Fibroblast of the aortic adventitia (primary cell): ENCODE measurements around the gene PALD1. TPM values are rescaled to one million over a fixed set of nuclear protein-coding genes. Genes with fewer than 3 reads are reported as not detected.
A peak's percentile ranks its signal among the peaks of the same experiment; 100 is the strongest.

Experiments
- DNase-seq: peaks from one replicate; pipeline ENCODE4 v3.0.0-alpha.2; 2010; ENCODE audit warnings: low read depth
- H3K4me3 ChIP-seq: 2 replicates; pipeline ENCODE4 v1.5.1; 2011; ENCODE audit warnings: low read depth, mild to moderate bottlenecking, control low read depth, low read length, moderate library complexity
- total RNA-seq: library from RNA; depleted of rRNA; stranded (reverse); fragments of >200 nt; gene quantifications from 2 replicates; pipeline ENCODE4 v1.2.3, GENCODE V29; 2012; ENCODE audit warnings: low replicate concordance
- TF ChIP-seq, protein P1 (sequence below): IDR thresholded peaks from 2 replicates; pipeline ENCODE4 v1.5.1; 2011; ENCODE audit warnings: mild to moderate bottlenecking, low read length, control low read depth, inconsistent platforms; ENCODE audit not compliant: insufficient read depth

Gene PALD1
- total RNA-seq, 1 donor, result 0.18 TPM

DNA sequence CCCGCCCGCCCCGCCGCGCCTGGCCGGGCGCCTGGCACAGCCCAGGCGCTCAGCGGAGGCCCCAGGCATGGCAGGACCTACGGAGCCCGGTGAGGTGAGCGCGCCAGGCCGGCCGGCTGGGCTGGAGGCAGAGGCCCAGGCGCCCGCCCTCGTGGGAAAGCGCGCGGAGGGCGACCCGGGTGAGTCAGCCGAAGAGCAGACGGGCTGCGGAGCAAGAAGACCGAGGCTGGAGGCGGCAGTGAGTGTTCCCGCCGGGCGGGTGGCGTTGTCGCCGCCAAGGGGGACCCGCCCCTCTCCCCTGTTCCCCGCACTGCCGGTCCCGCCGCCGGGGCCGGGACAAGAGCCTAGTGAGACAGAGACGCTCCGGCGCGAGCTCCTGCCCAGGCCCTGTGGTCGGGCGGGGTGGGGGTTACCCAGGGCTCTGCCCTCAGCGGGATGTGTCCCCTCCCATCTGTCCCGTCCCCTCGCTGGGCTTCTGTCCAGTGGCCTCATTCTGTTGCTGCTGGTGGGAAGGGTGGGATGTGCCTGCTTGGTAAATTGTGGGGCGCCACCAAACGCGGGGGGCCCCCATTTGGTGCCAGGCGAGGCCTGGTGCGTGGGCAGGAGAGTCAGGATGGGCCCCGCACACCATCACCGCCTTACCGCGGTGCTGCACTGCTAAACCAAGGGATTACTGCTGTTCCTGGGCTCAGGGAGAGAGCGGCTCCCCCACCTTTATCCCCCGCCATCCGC, 20.1 kb upstream of the PALD1 start:
- TF ChIP-seq, protein P1, sequence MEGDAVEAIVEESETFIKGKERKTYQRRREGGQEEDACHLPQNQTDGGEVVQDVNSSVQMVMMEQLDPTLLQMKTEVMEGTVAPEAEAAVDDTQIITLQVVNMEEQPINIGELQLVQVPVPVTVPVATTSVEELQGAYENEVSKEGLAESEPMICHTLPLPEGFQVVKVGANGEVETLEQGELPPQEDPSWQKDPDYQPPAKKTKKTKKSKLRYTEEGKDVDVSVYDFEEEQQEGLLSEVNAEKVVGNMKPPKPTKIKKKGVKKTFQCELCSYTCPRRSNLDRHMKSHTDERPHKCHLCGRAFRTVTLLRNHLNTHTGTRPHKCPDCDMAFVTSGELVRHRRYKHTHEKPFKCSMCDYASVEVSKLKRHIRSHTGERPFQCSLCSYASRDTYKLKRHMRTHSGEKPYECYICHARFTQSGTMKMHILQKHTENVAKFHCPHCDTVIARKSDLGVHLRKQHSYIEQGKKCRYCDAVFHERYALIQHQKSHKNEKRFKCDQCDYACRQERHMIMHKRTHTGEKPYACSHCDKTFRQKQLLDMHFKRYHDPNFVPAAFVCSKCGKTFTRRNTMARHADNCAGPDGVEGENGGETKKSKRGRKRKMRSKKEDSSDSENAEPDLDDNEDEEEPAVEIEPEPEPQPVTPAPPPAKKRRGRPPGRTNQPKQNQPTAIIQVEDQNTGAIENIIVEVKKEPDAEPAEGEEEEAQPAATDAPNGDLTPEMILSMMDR, result no peak
- H3K4me3 ChIP-seq, result no peak overlapping the region
- peak; percentile 51 for DNase-seq

DNA sequence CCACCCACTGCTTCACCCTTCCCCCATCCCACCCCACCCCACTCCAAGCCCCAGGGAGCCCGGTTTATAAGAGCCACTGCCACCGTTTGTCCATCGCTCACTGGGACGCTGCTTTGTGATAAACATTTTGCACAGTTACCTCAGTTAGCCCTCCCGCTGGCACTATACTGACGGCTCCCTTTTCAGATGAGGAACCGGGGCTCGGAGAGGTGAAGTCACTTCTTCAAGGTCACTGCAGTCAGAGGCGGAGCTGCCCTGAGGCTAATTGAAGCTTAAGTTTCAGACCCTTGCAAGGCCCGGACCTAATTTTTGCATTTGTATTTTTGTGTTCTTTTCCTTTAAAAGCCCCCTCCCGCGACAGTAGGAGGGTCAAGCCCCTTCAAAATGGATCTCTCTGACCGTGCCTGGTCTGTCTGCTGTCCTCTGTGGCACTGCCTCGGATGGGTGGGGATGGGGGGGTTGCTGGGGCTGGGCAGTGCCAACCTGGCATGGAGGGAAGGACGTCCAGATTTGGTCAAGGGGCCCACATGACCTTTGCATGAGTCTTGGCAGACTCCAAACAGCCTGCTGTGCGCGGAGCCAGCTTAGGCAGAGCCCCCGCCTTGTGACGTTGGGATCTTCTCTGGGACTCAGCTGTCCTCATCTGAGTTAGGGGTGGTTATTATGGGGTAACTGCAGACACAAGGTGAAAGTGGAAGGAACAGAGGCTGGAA, 19.4 kb upstream of the PALD1 start:
- no peak overlapping the region for H3K4me3 ChIP-seq
- TF ChIP-seq, protein P1, result no peak
- DNase-seq, result no peak

DNA sequence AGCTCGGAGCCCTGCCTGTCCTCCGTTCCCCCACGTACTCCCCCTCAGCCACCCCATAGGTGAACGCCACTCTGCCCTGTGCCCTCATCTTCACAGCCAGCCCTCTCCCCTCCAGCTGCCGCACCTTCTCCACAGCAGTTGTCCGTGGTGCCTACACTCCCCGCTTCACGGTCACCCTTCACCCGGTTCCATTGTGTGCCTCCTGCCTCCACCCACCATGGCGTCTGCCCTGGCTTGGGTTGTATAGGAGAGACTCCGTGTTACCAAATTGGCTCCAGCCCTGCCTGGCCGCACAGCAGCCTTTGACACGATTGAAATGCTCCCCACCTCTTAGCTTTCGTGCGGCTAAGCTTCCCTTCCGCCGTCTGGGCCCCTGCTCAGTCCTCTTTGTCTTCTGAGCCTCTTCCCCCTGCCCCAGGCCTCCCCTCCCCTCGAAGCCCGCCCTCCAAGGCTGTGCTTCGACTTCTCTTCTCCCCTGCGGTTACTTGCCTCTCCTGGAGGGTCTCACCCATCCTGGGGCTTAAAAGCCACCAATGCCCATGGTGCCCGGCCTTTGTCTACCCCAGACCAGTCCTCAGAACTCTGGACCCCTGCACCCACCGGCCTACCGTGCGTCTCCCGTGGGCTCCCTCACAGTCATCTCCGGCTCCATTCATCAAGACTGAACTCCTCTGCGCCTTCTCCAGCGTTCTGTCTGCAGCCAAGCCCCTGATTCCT, 18.6 kb upstream of the PALD1 start:
- H3K4me3 ChIP-seq, result no peak overlapping the region
- TF ChIP-seq, protein P1, result no peak
- DNase-seq, result no peak

DNA sequence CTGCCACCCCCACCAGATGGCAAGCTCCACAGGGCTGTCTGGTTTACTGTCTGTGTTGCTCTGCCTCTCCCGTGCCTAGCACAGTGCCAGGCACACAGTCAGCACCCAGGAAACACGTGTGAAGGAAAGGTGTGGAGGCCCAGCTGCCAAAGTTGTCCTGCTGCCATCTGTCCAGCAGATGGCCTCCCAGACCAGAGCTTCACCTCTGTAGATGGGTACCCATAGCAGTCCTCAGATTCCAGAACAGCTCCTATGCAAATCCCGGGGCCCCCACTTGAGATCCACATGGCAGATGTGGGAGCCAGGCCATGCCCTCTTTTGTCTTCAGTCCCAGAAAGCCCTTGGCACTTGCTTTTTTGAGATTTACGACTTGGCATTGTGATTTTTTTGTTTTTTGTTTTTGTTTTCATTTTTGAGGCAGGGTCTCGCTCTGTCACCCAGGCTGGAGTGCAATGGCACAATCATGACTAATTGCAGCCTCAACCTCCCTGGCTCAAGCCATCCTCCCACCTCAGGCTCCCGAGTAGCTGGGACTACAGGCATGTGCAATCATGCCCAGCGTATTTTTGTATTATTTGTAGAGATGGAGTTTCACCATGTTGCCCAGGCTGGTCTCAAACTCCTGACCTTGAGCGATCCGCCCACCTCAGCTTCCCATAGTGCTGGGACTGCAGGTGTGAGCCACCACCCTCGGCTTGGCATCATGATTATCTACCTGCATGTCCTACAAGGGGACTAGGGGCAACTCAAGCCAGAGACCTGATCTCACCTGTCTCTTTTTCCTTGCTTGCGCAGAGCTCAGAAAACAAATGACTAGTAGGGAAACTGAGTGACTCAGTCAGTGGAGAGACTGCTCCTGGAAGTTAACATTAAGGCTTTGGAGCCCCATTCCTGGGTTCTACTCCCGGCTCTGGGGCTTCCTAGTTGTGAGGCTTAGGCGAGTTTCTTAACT, 16.9 kb upstream of the PALD1 start:
- TF ChIP-seq, protein P1, result peak; percentile 84
- DNase-seq, result peak; percentile 60
- H3K4me3 ChIP-seq, result no peak overlapping the region

DNA sequence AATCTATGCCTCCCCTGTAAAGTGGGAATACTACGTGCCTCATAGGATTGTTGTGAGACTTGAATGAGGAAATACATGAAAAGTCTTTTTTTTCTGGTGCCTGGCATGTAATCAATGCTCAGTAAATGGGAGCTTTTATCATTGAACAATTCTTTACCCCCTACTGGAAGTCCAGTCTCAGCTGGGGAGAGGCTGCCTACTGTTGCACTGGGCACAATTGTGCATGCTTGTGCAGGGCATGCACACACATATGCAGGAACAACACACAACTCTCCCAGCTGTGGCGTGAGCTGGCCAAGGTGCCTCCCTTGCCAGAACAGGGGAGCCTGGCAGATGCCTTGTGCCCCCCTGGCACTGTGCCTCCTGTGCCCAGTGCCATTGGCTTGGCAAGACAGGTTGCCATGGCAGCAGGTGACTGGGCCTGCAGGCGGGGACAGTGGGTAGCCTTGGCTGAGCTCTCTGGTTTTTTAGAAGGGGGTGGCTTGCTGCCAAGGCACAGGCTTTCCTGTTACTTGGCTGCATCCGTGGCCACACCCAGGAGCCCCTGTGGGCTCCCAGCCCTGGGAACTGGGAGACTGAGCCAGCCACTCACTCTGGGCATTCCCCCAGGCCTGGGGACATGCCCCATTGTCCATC, 16.1 kb upstream of the PALD1 start:
- no peak overlapping the region for H3K4me3 ChIP-seq
- TF ChIP-seq, protein P1, result no peak
- peak; percentile 58 for DNase-seq
